Calu3 (cell line): ENCODE results near the gene GPR107. TPM values are rescaled to one million over a fixed set of nuclear protein-coding genes. Genes with fewer than 3 reads are reported as not detected.

Experiments used
- BruUV-seq: library from RNA; stranded (reverse); fragments of 400-500 nt; replicated peaks from 2 replicates; lab custom pipeline; 2021; lab: Mats Ljungman, UMichigan
- CTCF ChIA-PET: fragments of 300-600 bp; sonication (Branson Sonifier 250); formaldehyde crosslinking; loops from one replicate; lab custom pipeline; 2022; ENCODE audit warnings: antibody characterized with exemption; lab: Charles Lee
- DNase-seq: peaks from one replicate; pipeline ENCODE4 v3.0.0; 2022
- H3K27ac Mint-ChIP-seq: one replicate; pipeline ENCODE4 v1.8.0; 2022; ENCODE audit warnings: mixed read lengths; ENCODE audit not compliant: unreplicated experiment
- H3K27me3 Mint-ChIP-seq: one replicate; pipeline ENCODE4 v1.8.0; 2022; ENCODE audit warnings: mixed read lengths; ENCODE audit not compliant: unreplicated experiment
- H3K36me3 Mint-ChIP-seq: one replicate; pipeline ENCODE4 v1.8.0; 2022; ENCODE audit warnings: mild to moderate bottlenecking, moderate library complexity, mixed read lengths; ENCODE audit not compliant: insufficient read depth, unreplicated experiment
- H3K4me1 Mint-ChIP-seq: one replicate; pipeline ENCODE4 v1.8.0; 2022; ENCODE audit warnings: mild to moderate bottlenecking, low read depth, mixed read lengths; ENCODE audit not compliant: unreplicated experiment
- H3K4me3 Mint-ChIP-seq: one replicate; pipeline ENCODE4 v1.8.0; 2022; ENCODE audit warnings: mild to moderate bottlenecking, low read depth, moderate library complexity, mixed read lengths; ENCODE audit not compliant: unreplicated experiment
- H3K9me3 Mint-ChIP-seq: one replicate; pipeline ENCODE4 v1.8.0; 2022; ENCODE audit warnings: low read depth, mixed read lengths; ENCODE audit not compliant: unreplicated experiment
- intact Hi-C: fragments of 100-400 bp; cut with micrococcal nuclease; formaldehyde crosslinking; loops from one replicate; pipeline ENCODE4 v1.10.0; 2022; ENCODE audit not compliant: unreplicated experiment
- total RNA-seq: library from RNA; stranded (reverse); gene quantifications from 2 replicates; pipeline ENCODE4 v1.2.3, GENCODE V29; 2022
- TF ChIP-seq, protein P1 (sequence below): fragments of 200-600 bp; IDR thresholded peaks from one replicate; pipeline ENCODE4 v1.8.0; 2022; ENCODE audit warnings: antibody characterized with exemption; ENCODE audit not compliant: unreplicated experiment

Gene GPR107
- total RNA-seq, 1 experiment from 2014 or later, result 43.4 TPM

DNA sequence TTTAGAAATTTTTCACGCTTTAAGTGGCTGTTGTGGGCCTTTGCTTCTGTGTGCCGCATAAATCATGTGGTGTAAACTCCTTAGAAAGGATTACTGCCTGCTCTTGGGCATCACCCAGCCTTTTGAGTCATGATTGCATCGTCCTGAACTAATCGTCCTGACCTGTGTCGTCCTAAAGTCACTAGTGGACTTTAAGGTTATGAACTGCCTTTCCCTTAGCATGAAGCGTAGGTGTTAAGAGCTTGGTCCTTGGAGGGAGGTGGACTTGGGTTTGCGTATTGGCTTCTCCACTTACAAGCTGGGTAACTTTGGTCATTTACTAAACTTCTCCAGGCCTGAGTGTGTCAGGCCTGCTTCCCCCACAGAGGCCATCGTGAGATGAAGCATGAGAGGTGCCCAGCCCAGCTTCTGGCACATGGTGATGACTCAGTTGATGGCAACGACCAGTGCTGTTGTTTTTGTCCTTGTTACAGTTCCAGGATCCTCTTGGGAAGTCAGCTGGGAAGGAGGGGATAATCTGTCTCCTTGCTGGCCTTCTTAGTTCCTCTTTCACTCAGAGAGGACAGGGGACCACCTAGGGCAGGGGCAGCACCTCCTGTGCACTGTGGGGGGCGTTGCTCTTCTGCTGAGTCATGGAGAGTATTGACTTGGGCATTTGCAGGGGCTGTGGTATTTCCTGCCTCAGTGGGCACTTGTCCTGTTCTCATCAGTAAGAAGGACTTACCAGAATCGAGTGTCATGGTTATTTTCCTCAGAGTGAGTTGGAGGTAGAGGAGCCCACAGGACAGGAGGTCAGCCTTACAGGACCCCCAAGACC, 64.3 kb downstream of the GPR107 start:
- Mint-ChIP-seq H3K9me3 (no peaks in the 10 kb centered on the region), H3K27ac (no peak overlapping the region), H3K36me3 (no peaks in the 10 kb centered on the region), H3K4me1 (no peaks in the 10 kb centered on the region), H3K27me3 (no peaks in the 10 kb centered on the region), H3K4me3 (no peak overlapping the region)
- intact Hi-C loops, result no loop called here
- DNase-seq, result no peak
- no TSS peak for BruUV-seq
- CTCF ChIA-PET, result no interaction called here
- TF ChIP-seq, protein P1, sequence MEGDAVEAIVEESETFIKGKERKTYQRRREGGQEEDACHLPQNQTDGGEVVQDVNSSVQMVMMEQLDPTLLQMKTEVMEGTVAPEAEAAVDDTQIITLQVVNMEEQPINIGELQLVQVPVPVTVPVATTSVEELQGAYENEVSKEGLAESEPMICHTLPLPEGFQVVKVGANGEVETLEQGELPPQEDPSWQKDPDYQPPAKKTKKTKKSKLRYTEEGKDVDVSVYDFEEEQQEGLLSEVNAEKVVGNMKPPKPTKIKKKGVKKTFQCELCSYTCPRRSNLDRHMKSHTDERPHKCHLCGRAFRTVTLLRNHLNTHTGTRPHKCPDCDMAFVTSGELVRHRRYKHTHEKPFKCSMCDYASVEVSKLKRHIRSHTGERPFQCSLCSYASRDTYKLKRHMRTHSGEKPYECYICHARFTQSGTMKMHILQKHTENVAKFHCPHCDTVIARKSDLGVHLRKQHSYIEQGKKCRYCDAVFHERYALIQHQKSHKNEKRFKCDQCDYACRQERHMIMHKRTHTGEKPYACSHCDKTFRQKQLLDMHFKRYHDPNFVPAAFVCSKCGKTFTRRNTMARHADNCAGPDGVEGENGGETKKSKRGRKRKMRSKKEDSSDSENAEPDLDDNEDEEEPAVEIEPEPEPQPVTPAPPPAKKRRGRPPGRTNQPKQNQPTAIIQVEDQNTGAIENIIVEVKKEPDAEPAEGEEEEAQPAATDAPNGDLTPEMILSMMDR, result no peak

GRCh38 chr9:130118841-130119518, 65.3 kb downstream of the GPR107 start:
- Mint-ChIP-seq H3K4me1 (no peaks in the 10 kb centered on the region), H3K27me3 (no peaks in the 10 kb centered on the region), H3K36me3 (no peaks in the 10 kb centered on the region), H3K9me3 (no peaks in the 10 kb centered on the region), H3K4me3 (no peak overlapping the region), H3K27ac (no peak overlapping the region)
- no peak for DNase-seq
- TF ChIP-seq, protein P1, result no peak
- intact Hi-C loops, result no loop called here
- BruUV-seq, result no TSS peak
- CTCF ChIA-PET, result no interaction called here

DNA sequence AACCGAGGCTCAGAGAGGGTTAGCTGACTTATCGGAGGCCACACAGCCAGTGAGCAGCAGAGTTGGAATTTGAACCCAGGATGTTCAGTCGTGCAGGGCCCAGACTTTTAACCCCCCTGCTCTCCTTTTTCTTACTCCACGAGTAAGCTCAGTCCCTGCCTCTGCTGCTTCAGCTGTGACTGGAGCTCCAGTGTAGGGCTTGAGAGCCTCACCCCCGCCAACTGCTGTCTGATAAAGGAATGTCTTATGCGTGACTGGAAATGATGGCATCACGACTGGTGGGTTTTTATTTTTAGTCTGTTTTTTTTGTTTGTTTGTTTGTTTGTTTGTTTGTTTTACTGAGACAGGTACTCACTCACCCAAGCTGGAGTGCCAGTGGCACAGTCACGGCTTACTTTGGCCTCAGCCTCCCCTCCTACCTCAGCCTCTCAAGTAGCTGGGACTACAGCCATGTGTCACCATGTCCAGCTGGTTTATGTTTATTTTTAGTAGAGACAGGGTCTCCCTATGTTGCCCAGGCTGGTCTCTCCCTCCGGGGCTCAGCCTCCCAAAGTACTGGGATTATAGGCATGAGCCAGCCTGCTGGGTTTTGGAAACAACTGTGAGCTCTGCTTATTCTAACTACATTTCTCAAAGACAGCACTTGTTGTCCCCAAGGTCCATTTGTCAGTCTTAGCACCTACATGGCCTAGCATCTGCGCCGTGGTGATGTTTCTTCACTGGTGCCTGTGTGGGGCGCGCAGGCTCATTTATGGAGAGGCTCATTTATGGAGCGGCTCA, 66.0 kb downstream of the GPR107 start:
- TF ChIP-seq, protein P1, result no peak
- H3K27ac Mint-ChIP-seq, result no peak overlapping the region
- no peak overlapping the region for H3K4me3 Mint-ChIP-seq
- DNase-seq, result no peak
- intact Hi-C loops, result no loop called here
- no peaks in the 10 kb centered on the region for H3K36me3 Mint-ChIP-seq
- H3K9me3 Mint-ChIP-seq, result no peaks in the 10 kb centered on the region
- H3K27me3 Mint-ChIP-seq, result no peaks in the 10 kb centered on the region
- no peaks in the 10 kb centered on the region for H3K4me1 Mint-ChIP-seq
- CTCF ChIA-PET, result no interaction called here
- BruUV-seq, result no TSS peak

GRCh38 chr9:130120299-130120587, 66.5 kb downstream of the GPR107 start:
- H3K4me1 Mint-ChIP-seq, result no peaks in the 10 kb centered on the region
- TF ChIP-seq, protein P1, result no peak
- no peaks in the 10 kb centered on the region for H3K9me3 Mint-ChIP-seq
- BruUV-seq, result no TSS peak
- CTCF ChIA-PET, result no interaction called here
- intact Hi-C loops, result no loop called here
- DNase-seq, result no peak
- H3K27me3 Mint-ChIP-seq, result no peaks in the 10 kb centered on the region
- no peaks in the 10 kb centered on the region for H3K36me3 Mint-ChIP-seq
- H3K27ac Mint-ChIP-seq, result no peak overlapping the region
- no peak overlapping the region for H3K4me3 Mint-ChIP-seq
